SH-SY5Y (cell line): ENCODE measurements around the gene PLA1A.

Experiments used
- GATA2 ChIP-seq: IDR thresholded peaks from 2 replicates; pipeline ENCODE4 v1.6.1; 2011; ENCODE audit warnings: mild to moderate bottlenecking, low read depth, low read length
- GATA3 ChIP-seq: IDR thresholded peaks from 2 replicates; pipeline ENCODE4 v1.6.1; 2011; ENCODE audit warnings: low read depth, mild to moderate bottlenecking, low read length, moderate library complexity

DNA sequence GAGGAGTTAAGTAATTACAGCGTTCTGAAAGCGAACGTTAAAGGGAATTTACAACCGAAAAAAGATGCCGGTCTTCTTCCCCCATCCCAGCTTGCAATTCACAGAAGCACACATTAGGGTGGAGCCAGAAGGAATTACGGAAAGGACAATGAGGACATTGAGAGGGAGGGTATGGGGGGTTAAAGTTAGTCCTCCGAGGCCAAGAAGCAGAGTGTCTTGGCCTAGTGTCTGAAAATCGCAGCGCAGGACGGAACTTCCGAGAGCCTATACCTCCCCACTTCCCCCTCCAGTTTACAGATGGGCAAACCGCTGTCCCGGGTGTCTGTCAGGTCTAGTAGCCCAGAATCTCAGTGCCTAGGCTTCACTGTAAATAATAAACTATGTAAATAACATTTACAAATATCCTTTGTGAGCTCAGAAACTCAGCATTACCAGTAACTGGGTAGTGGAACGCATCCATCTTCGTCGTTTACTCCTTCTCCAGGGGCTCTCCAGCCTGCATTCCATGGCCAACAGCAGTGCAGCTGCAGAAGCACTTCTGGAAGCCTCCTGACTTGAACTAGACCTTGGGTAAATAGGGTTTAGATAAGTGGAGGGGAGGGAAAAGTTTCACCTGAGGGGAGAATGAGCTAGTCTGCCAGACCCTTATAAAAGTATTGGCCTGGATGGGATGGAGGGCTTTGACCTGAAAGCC, 17.5 kb upstream of the PLA1A start:
- TF ChIP-seq GATA2 (no peak), GATA3 (no peak)
